ENCODE measurements around the gene ENPP7.
"Not testable (repeated sequence)": the region's sequence is repeated elsewhere in the genome, so short reads cannot be mapped to it uniquely, and the experiment has no call there.

The ENPP7 gene

DNA sequence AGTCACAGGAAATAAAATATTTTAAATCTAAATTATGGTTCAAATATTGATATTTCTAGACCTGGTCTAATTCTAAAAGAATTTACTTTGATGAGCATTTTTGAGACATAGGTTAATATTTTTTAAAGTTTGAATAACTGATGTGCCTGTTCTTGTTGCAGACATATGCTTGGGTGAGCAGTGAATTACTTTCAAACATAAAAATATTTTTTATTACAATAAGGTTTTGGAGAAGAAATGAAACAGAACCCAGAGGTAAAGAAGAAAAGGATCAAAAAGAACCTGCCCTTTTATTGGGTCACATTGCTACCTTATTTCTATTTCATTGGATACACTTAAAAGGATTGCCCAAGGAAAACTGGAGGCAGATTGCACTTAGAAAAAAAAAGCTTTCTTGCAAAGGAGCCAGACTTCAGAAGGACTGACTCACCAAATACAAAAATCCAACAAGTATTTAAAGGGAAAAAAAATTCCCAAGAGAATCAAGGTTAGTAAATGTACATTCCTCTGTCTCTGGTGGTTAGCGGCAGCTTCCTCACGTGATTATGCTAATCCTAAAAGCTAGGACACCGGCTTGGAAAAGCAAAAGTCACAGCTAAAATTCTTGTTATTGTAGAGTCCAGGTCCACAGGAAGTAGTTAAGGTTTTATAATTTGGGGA, 18.5 kb downstream of the ENPP7 start:
- DNase-seq (ENCODE audit: low read depth in 2 of 2): no peak

DNA sequence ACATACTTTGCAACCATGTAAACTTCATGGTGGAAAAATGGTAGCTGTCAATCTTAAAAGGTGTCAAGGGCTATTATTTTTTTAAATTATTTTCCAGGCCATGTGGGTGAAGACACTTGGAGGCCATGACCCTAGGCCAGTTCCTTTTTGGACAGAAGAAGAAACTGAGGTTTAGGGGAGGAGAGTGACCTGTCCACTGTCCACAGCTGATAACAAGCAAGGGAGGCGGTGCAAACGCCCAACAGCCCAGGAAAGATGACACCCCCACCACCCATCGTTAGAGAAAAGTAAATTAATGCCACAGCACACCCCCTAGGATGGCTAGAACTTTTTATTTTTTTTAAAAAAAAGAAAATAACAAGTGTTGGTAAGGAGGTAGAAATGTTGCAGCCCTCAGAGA, 19.2 kb downstream of the ENPP7 start:
- no peak for DNase-seq (ENCODE audit: low read depth in 2 of 2)

DNA sequence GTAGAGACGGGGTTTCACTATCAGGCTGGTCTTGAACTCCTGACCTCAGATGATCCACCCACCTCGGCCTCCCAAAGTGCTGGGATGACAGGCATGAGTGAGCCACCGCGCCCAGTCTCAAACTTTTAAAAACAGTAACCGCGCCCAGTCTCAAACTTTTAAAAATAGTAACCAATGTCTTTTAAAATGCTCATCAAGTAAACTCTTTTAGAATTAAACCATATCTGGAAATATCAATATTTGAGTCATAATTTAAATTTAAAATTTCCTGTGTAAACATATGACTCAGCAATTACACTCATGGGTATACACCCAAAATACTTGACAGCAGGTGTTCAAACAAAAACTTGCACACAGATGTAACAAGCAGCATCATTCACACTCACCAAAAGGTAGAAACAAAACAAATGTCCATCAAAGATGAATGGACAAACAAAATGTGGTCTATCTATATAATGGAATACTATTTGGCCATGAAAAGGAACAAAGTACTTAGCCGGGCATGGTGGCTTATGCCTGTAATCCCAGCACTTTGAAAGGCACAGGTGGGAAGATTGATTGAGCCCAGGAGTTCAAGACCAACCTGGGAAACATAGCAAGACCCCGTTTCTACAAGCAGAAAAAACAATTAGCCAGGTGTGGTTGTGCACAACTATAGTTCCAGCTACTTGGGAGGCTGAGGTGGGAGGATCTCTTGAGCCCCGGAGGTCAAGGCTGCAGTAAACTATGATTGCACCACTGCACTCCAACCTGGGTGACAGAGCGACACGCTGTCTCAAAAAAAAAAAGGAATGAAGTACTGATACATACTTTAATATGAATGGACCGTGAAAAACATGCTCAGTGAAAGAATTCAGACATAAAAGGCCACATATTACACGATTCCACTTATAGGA, 20.2 kb downstream of the ENPP7 start:
- no peak for DNase-seq (ENCODE audit: low read depth in 2 of 2)

DNA sequence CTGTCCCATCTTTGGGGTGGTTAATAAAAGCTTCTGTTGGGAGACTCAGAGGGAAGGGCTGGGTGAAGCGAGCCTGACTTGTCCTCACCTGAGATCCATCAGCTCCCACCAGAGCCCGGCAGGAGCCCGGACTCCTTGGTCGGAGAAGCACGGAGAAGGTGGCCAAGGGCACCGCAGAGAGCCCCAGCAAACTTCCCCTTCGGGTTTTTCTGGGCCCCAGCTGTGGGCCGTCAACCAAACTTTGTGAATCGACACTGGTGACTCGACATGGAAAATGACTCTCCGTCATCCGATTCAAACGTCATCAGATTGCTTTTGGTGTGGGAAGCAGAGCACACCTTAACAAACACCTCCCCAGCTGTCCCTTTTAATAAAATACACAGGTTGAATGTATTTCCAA, 21.4 kb downstream of the ENPP7 start:
- DNase-seq (ENCODE audit: low read depth in 2 of 2): no peak

DNA sequence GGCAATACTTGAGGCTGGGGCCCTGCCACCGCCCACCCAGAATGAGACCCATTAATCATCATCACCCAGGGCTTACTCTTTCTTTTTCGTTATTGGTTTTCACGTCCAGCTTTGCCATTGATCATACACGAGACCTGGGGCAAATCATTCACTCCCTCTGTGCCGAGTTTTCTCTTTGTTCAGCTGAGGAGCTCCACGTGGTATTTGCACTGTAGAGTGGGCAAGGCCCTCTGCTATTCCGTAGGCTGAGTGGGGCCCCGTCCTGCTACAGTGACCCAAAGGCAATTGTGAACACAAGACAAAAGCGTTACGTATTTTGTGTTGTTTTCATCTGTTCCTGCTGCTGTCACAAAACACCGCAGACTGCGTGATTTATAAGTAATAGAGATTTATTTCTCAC, 23.6 kb downstream of the ENPP7 start:
- DNase-seq (ENCODE audit: low read depth in 2 of 2): no peak

DNA sequence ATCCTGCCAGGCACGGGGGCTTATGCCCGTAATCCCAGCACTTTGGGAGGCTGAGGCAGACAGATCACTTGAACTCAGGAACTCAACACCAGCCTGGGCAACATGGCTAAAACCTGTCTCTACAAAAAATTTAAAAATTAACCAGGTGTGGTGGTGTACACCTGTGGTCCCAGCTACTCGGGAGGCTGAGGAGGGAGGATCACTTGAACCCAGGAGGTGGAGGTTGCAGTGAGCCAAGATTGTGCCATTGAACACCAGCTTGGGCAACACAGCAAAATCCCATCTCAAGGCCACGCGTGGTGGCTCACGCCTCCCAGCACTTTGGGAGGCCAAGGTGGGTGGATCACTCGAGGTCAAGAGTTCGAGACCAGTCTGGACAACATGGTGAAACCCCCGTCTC, 24.2 kb downstream of the ENPP7 start:
- not testable (repeated sequence) for DNase-seq (ENCODE audit: low read depth in 2 of 2)

DNA sequence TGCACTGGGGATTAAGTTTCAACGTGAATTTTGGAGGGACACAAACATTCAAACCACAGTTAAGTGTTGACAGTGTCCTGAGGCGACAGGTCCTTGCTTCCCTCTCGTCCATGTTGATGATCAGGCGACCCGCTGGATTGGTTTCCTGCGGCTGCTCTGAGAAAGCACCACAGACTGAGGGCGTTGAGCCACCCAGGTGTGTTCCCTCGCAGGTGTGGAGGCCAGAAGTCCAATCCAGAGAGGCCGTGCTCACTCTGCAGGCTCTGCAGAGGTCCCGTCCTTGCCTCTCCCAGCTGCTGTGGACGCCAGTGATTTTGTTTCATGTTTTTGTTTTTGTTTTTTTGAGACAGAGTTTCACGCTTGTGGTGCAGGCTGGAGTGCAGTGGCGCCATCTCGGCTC, 24.8 kb downstream of the ENPP7 start:
- DNase-seq (ENCODE audit: low read depth in 2 of 2): no peak

DNA sequence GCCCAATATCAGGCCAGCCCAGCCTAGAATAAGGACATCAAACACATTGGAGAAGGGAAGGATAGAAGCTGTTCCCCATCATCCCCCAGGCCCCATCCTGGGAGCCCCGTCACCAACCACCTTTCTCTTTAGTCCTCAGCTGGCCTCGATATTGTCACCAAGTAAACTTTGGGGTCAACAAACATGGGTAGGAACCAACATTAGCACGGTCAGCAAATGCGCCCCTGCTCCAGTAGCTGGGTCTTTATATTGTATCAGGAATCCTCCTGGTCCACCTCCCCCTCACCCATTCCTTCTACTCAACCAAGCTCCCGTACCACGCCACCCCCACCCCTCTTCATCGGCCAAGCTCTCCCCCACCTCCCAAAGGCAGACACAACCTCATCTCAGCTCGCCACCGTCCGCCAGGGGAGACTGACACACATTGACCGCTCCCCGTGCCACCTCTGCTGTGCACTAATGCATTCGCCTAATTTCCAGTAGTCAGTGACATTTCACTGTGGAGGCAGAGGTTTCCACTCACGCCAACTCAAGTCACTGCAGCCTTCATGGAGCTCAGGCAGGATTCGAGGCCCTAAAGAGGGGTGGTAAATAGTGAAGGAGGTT, 26.5 kb downstream of the ENPP7 start:
- DNase-seq (ENCODE audit: low read depth in 2 of 2): no peak

DNA sequence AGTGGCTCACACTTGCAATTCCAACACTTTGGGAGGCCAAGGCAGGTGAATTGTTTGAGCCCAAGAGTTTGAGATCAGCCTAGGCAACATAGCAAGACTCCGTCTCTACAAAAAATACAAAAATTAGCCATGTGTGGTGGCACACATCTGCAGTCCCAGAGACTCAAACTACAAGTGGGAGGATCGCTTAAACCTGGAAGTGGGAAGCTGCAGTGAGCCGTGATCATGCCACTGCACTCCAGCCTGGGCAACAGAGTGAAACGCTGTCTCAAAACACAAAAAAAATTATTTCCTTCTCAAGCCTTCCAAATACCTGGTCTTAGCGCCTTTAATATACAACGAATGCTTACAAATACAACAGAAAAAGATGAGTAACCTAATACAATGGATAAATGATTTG, 27.5 kb downstream of the ENPP7 start:
- DNase-seq (ENCODE audit: low read depth in 2 of 2): no peak

DNA sequence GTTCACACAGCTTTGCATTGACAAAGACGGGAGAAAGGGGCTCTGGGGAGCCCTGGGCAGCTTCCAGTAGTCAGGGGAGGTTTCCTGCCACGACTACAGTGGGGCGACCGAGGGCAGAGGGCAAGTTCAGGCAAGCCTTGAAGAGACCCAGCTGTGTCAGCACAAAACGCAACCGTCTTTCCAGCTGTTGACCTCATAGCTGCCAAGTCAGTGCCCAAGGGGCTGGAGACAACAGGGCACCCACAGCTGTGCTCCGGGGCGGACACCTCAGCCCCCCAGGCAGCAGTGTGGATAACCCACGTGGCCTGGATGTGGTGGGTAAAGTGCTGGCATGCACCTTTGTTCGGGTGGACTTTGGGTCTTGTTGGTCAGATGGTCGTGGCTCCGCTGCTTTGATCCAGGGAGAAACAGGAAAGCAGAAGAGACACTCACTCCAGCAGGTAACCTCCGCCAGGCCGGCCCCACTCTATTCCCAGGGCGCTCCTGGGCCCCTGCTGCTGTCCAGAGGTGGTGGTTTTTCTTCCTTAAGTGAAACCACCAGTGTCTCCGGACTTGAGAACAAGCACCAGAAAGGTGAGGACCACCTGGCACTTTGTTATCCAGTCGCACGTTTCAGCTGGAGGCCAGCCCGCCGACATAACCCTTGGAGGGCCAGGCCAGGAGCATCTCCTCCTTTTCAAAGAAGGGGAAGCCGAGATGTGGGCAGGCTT, 29.6 kb downstream of the ENPP7 start:
- DNase-seq (ENCODE audit: low read depth in 2 of 2): no peak

DNA sequence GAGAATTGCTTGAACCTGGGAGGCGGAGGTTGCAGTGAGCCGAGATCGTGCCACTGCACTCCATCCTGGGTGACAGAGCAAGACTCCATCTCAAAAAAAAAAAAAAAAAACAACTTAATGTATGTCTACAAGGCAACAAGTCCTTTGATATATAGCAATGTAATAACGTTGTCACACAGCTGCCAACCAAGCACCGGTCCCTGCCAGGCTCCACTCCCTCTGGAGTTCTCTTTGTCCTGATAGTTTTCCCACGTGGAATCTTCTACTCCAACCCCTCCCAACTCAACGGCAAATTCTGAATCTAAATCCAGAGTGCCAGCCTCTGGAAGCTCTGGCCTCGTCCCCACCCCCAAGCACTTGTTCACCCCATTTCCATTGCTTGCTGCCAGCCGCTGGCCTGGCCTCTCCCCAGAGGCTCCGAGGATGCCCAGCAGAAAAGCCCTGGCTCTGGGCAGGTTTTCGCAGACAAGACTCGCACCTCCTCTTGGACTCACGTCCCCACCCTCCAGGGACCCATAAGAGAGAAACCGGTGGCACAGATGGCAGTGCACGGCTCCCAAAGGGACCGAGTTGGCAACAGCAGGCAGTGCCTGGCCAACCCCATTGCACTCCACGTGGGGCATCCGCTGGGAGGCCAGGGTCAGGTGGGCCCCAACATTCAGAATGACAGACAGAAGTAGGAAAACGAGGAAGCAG, 31.3 kb downstream of the ENPP7 start:
- DNase-seq (ENCODE audit: low read depth in 2 of 2): no peak

DNA sequence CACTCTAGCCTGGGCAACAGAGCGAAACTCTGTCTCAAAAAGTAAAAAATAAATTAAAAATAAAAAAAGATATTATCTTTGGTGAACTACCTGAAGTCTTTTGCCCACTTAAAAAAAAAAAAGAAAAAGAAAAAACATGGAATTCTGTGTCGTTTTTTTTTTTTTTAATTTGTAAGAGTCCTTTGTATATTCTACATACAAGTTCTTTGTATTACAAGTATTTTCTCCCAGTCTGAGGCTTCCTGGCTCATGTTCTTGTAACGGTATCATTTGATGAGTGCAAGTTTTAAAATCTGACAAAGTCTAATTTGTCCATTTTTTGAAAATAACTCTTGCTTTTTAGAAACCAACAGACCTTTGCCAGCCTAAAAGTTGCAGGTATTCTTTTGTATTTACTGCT, 35.0 kb downstream of the ENPP7 start:
- DNase-seq (ENCODE audit: low read depth in 2 of 2): no peak

DNA sequence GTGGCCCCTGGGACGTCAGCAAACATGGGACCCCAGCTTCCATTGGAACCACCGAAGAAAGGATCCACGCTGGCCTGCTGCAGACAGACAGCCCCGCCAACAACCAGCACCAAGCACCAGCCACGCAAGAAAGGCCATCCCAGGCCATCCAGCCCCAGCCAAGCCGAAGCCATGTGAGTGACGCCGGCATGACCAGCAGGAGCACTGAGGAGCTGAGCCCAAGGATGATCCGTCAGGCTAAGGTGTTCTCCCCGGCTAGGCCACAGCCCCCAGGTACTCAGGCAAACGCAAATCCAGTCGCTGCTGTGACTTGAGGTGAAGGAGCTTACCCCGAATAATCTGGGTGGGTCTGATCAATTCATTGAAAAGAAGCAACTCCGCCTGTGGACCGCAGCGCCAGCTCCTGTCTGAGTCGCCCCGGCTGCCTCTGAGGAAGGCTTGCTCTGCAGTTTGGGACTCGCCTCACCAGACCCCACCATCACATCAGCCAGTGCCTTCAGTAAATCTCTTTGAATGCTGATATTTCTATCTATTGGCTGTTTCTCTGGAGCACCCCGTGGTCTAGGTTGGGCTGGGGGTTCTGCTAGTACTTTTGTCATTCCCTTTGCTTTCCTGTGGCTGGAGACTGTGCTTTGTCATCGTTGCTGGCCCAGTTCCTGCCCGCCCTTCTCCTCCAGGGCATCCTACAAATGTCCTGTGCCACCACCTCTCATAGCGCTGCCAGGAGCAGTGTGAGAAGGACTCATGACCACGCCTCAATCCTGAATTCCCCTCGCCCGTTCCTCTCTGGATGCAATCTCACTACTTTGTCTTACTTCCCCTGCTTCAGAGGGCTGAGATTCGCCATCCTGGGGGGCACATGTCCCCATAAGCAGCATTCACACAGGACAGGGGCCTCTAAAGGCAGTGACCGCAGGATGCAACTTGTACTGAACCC, 39.1 kb downstream of the ENPP7 start:
- no peak for DNase-seq (ENCODE audit: low read depth in 2 of 2)

DNA sequence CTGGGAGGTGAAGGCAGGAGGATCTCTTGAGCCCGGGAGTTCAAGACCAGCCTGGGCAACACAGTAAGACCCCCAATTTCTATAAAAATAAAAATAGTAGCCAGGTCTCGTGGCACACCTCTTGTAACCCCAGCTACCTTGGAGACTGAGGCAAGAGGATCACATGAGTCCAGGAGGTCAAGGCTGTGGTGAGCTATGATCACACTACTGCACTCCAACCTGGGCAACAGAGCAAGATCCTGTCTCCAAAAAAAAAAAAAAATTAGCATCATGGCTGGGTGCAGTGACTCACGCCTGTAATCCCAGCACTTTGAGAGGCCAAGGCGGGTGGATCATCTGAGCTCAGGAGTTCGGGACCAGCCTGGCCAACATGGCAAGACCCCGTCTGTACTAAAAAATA, 40.5 kb downstream of the ENPP7 start:
- DNase-seq (ENCODE audit: low read depth in 2 of 2): no peak

DNA sequence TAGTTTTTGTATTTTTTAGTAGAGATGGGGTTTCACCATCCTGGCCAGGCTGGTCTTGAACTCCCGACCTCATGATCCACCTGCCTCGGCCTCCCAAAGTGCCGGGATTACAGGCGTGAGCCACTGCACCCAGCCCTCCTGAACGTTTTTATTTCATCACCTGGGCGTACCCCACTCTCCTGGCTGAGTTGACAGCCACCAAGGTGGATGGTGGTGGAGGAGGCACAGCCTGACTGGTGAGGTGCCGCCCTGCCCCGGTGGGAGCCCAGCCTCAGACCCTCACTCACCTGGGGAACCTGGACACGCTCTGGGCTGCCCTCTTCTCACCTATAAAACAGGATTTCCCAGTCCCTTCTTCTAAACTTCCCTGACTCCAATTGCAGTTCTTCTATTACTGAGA, 42.0 kb downstream of the ENPP7 start:
- not testable (repeated sequence) for DNase-seq (ENCODE audit: low read depth in 2 of 2)

DNA sequence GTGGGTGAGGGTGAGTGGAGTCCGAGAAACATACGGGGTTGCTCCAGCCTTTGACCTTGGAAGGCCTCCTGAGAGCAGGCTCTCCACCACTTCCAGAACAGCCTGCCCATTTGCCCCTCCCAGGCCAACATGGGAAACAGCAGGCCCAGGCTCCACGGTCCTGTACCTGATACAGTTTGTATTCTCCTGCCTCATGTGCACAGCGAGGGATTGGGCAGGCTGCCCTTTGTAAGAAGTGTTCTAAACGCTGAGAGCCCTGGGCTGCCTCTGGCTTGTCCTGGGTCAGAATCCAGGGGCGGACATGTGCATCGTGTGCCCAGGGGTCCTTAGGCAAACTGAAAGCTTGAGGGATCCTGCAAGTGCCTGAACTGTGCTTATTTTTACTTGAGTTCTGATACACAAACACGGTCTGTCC, 43.8 kb downstream of the ENPP7 start:
- no peak for DNase-seq (ENCODE audit: low read depth in 2 of 2)

DNA sequence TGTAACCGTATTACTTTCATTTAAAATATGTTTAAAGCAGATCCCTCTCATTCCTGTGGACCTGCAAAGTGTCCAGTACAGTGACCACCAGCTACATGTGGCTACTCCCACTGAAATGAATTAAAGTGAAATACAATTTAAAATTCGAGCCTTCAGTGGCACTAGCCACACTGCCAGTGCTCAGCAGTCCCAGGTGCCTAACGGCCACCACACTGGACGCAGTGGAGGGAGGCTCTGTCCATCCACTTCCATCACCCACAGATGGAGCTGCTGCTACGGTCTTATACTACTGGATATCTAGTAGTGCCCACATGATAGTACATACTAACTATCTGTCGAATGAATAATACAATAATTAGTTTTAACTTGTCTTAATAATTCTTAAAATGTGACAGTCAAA, 44.9 kb downstream of the ENPP7 start:
- no peak for DNase-seq (ENCODE audit: low read depth in 2 of 2)

DNA sequence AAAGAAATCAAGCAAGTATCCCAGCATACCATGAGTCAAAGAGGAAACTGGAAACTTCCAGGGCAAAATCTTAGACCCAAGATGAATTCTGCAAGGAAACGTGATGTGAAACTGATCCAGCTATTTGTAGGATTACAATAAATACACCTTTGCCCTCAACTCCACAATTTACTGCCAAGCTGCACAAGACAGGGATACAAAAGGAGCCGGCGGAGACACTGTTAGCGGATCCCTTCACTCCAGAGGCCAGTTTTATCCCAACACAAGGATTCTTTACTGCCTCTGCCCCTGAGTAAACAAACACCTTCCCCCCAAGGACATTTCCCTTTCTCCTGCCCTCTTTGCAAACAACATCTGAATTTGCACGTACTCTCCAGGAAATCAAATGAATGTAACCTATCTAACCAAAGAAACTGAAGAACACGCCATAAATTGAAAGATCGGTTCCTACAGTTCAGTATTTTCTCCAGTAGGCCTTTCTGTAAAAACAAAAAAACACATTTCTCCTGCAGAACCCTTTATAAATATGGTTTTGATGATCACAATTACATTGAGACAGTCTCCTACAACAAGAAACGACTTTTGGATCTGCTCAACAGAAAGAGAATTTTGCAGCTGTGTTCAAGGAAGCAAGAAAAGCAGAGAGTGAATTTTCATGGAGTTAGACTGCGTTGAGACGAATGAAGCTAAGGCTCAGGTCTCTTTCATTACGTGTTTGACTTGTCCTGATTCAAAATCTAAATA, 45.8 kb downstream of the ENPP7 start:
- DNase-seq (ENCODE audit: low read depth in 2 of 2): no peak

DNA sequence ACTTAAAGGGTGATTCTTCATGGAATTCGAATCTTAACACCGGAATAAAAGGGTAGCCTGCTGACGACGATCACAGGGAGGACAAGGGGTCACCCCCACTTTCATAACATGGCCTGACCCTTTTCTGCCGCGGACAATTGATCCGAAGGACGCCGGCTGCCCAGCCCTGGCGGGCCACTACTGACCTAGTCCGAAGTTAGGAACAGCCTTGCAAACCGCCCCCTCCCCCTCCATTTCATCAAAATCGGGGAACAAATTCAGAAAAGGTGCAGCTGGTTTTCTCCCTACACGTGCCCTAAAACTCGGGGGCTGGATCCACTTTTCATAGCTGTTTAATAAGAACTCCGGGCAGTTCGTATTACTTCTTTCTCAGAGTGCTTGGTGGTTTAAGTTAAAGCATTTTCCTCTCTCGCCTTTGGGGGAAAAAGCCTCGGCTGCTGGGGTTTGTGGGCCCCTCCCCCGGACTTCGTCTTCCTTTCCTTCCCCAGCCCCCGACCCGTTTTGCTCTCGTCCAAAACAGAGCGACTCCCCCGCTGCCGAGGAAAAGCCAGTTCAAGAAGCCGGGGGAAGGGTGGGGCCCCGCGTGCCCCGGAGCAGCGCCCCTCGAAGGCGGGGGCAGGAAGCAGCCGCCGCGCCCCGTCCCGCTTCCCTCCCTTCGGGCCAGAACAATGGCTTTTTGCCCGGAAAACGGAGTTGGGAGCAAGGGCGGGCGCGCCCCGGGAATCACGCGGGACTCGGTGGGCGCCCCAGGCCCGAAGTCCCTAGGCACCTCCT, 46.6 kb downstream of the ENPP7 start:
- no peak for DNase-seq (ENCODE audit: low read depth in 2 of 2)
